AG09309 (cell line): ENCODE measurements around the gene MDM1.
A peak's percentile ranks its signal among the peaks of the same experiment; 100 is the strongest.

Experiments used
- DNase-seq: peaks from one replicate; pipeline ENCODE4 v3.0.0-alpha.2; 2010; ENCODE audit warnings: low read depth
- H3K4me3 ChIP-seq: 2 replicates; pipeline ENCODE4 v1.5.1; 2011; ENCODE audit warnings: mild to moderate bottlenecking, low read depth, low read length, moderate library complexity; ENCODE audit not compliant: control insufficient read depth
- CTCF ChIP-seq: IDR thresholded peaks from 2 replicates; pipeline ENCODE4 v1.5.1; 2011; ENCODE audit warnings: mild to moderate bottlenecking, low read depth, low read length, inconsistent platforms; ENCODE audit not compliant: insufficient read depth, control insufficient read depth; ENCODE audit errors: missing control alignments

Gene MDM1

GRCh38 chr12:68367116-68367515, 35.0 kb upstream of the MDM1 start:
- no peak for DNase-seq
- no peak for TF ChIP-seq CTCF

GRCh38 chr12:68364893-68365725, 32.9 kb upstream of the MDM1 start:
- H3K4me3 ChIP-seq = peak overlapping the region; percentile 38
- peak; percentile 99 for DNase-seq

More at GRCh38 chr12:68367116-68367515, 35.0 kb upstream of the MDM1 start:
- no peak overlapping the region for H3K4me3 ChIP-seq

GRCh38 chr12:68364328-68364727, 32.2 kb upstream of the MDM1 start:
- no peak for DNase-seq
- H3K4me3 ChIP-seq = no peak overlapping the region
- TF ChIP-seq CTCF = no peak

More at GRCh38 chr12:68364893-68365725, 32.9 kb upstream of the MDM1 start:
- no peak for TF ChIP-seq CTCF

GRCh38 chr12:68361953-68362352, 29.8 kb upstream of the MDM1 start:
- DNase-seq = no peak
- no peak overlapping the region for H3K4me3 ChIP-seq
- TF ChIP-seq CTCF = no peak

- no peak for TF ChIP-seq CTCF
- DNase-seq = no peak
- H3K4me3 ChIP-seq = no peak overlapping the region
Measured at GRCh38 chr12:68359674-68360073, 27.5 kb upstream of the MDM1 start.

GRCh38 chr12:68358532-68359485, 26.6 kb upstream of the MDM1 start:
- TF ChIP-seq CTCF = peak; percentile 75
- peak; percentile 65 for DNase-seq
- no peak overlapping the region for H3K4me3 ChIP-seq
